ENCODE measurements around the gene BPGM. TPM values are rescaled to one million over a fixed set of nuclear protein-coding genes. Genes with fewer than 3 reads are reported as not detected.

Gene BPGM
- total RNA-seq, 4 donors from 2014 or later = 9.8 to 13.3 (median 12.5) TPM

DNA sequence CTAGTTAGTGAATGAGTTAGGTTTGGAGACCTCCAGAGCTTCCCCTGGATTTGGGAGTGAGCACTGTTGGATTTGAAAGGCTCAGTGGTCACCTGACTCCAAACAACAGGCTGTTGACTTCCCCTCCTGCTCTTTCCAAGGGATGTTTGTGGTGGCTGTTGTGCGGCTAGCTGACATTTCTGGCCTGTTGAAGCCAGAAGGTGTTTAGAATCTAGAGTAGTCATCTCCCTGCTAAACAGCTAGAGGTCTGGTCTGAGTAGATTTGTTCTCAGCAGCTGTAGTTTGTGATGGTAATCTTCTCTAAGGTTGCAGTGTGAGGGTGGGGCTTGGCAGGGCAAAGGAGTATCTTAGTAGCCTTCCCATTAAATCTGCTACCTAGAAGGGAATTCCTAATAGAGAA, 30.1 kb downstream of the BPGM start:
- TF ChIP-seq POLR2A (IDR thresholded peaks at IDR 0.05) = no peak
- no peak for TF ChIP-seq EP300 (IDR thresholded peaks at IDR 0.05)
- TF ChIP-seq, protein P1, sequence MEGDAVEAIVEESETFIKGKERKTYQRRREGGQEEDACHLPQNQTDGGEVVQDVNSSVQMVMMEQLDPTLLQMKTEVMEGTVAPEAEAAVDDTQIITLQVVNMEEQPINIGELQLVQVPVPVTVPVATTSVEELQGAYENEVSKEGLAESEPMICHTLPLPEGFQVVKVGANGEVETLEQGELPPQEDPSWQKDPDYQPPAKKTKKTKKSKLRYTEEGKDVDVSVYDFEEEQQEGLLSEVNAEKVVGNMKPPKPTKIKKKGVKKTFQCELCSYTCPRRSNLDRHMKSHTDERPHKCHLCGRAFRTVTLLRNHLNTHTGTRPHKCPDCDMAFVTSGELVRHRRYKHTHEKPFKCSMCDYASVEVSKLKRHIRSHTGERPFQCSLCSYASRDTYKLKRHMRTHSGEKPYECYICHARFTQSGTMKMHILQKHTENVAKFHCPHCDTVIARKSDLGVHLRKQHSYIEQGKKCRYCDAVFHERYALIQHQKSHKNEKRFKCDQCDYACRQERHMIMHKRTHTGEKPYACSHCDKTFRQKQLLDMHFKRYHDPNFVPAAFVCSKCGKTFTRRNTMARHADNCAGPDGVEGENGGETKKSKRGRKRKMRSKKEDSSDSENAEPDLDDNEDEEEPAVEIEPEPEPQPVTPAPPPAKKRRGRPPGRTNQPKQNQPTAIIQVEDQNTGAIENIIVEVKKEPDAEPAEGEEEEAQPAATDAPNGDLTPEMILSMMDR (IDR thresholded peaks at IDR 0.05) = no peak
- no peak for TF ChIP-seq POLR2AphosphoS5 (IDR thresholded peaks at IDR 0.05)
- Histone ChIP-seq H3K4me3 (no peak overlapping the region), H3K36me3 (peaks cover 23% of the 10 kb centered on the region), H3K9me3 (peaks cover 3% of the 10 kb centered on the region), H3K27ac (no peak overlapping the region), H3K27me3 (no peaks in the 10 kb centered on the region), H3K4me1 (no peaks in the 10 kb centered on the region)
- WGBS = 100% methylated on average over 1 of the region's 1 CpG
- DNase-seq (ENCODE audit: low spot score in 2 of 2) = no peak

DNA sequence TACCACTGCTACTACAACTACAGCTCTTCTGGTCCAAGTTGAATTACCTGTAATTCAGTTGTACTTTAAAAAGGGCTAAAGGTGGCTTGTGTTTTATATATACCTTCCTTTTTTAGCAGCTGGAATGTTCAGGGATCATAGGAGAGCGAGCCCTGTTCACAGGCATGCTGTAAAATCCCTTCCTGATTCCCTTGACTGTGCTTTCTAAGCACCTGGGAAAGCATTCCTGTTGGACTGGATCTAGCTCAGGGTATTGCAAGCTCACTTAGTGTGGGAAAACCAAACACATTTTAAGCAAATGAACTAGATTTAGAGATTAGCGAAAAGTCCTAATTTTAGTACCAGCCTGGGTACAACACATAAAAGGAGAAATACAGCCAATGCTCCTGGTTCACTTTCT, 31.5 kb downstream of the BPGM start:
- Histone ChIP-seq H3K36me3 (peaks cover 23% of the 10 kb centered on the region), H3K27me3 (no peaks in the 10 kb centered on the region), H3K4me3 (no peak overlapping the region), H3K4me1 (no peaks in the 10 kb centered on the region), H3K27ac (no peak overlapping the region), H3K9me3 (peaks cover 3% of the 10 kb centered on the region)
- DNase-seq (ENCODE audit: low spot score in 2 of 2) = no peak
- TF ChIP-seq POLR2AphosphoS5 (IDR thresholded peaks at IDR 0.05) = no peak
- no peak for TF ChIP-seq POLR2A (IDR thresholded peaks at IDR 0.05)
- TF ChIP-seq, protein P1 (IDR thresholded peaks at IDR 0.05) = no peak
- TF ChIP-seq EP300 (IDR thresholded peaks at IDR 0.05) = no peak
- 75% methylated on average over 2 of the region's 2 CpGs for WGBS

DNA sequence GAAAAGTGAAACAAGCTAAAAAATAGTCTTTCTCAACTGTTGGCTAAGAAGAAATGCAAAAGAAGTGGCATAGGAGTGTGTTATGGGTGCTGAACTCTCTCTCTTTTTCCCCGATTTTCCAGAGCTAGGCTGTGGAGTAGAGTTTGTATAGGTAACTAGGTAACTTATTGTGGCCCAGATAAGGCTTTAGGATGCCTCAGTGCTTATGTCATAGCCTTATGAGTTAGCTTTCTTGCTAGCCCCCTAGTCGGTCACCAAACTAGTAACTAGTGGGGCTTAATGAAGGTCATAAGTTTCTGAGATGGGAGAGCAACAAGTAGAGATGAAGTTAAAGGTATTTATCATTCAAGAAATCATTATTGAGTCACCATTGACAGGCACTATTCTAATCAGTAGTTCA, 32.4 kb downstream of the BPGM start:
- H3K4me3 ChIP-seq = no peak overlapping the region
- no peak for DNase-seq (ENCODE audit: low spot score in 2 of 2)
- H3K4me1 ChIP-seq = no peaks in the 10 kb centered on the region
- 98% methylated on average over 2 of the region's 2 CpGs for WGBS
- H3K27me3 ChIP-seq = no peaks in the 10 kb centered on the region
- no peak overlapping the region for H3K27ac ChIP-seq
- TF ChIP-seq POLR2A (IDR thresholded peaks at IDR 0.05) = no peak
- TF ChIP-seq EP300 (IDR thresholded peaks at IDR 0.05) = no peak
- TF ChIP-seq POLR2AphosphoS5 (IDR thresholded peaks at IDR 0.05) = no peak
- TF ChIP-seq, protein P1 (IDR thresholded peaks at IDR 0.05) = no peak
- H3K9me3 ChIP-seq = peaks cover 3% of the 10 kb centered on the region
- H3K36me3 ChIP-seq = peaks cover 19% of the 10 kb centered on the region

DNA sequence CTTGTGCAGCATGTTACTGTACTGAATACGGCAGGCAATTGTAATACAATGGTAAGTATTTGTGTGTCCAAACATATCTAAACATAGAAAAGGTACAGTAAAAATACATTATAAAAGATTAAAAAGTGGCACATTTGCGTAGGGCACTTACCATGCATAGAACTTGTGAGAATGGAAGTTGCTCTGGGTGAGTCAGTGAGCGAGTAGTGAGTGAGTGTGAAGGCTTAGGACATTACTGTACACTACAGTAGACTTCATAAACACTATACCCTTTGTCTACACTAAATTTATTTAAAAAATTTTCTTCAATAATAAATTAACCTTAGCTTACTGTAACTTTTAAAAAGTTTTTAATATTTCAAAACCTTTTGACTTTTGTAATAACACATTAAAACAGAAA, 37.5 kb downstream of the BPGM start:
- H3K27me3 ChIP-seq = no peaks in the 10 kb centered on the region
- TF ChIP-seq EP300 (IDR thresholded peaks at IDR 0.05) (no peak), POLR2AphosphoS5 (IDR thresholded peaks at IDR 0.05) (no peak), POLR2A (IDR thresholded peaks at IDR 0.05) (no peak)
- TF ChIP-seq, protein P1 (IDR thresholded peaks at IDR 0.05) = no peak
- WGBS = 97% methylated on average over 3 of the region's 3 CpGs

DNA sequence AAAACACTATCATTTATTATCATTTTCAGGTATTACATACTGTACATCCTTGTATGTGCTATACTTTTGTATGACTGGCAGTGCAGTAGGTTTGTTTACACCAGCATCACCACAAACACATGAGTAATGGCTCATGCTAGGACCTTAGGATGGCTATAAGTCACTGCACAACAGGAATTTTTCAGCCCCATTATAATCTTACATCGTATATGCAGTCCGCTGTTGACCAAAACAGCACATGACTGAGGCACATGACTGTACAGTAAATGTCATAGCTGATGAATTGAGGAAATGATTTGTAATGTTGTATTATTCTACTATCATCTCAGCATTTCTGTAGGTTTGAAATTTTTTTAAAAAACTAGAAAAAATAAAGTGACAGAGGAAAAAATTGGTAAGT, 38.6 kb downstream of the BPGM start:
- Histone ChIP-seq H3K27me3 (no peaks in the 10 kb centered on the region), H3K4me3 (no peak overlapping the region), H3K4me1 (peaks cover 7% of the 10 kb centered on the region), H3K9me3 (no peaks in the 10 kb centered on the region), H3K36me3 (peaks cover 6% of the 10 kb centered on the region), H3K27ac (no peak overlapping the region)
- WGBS = 83% methylated on average over 2 of the region's 2 CpGs
- DNase-seq (ENCODE audit: low spot score in 2 of 2) = no peak
- no peak for TF ChIP-seq EP300 (IDR thresholded peaks at IDR 0.05)
- no peak for TF ChIP-seq POLR2A (IDR thresholded peaks at IDR 0.05)
- no peak for TF ChIP-seq POLR2AphosphoS5 (IDR thresholded peaks at IDR 0.05)
- TF ChIP-seq, protein P1 (IDR thresholded peaks at IDR 0.05) = no peak

More for the DNA sequence above, 37.5 kb downstream of the BPGM start:
- Histone ChIP-seq H3K4me3 (no peak overlapping the region), H3K36me3 (peaks cover 16% of the 10 kb centered on the region), H3K4me1 (no peaks in the 10 kb centered on the region), H3K9me3 (no peaks in the 10 kb centered on the region), H3K27ac (no peak overlapping the region)
- DNase-seq (ENCODE audit: low spot score in 2 of 2) = no peak

All from suprapubic skin (tissue), 4 donors.